ENCODE results near the gene LGR5.
"Not testable (repeated sequence)": the region's sequence is repeated elsewhere in the genome, so short reads cannot be mapped to it uniquely, and the experiment has no call there.

LGR5 gene

DNA sequence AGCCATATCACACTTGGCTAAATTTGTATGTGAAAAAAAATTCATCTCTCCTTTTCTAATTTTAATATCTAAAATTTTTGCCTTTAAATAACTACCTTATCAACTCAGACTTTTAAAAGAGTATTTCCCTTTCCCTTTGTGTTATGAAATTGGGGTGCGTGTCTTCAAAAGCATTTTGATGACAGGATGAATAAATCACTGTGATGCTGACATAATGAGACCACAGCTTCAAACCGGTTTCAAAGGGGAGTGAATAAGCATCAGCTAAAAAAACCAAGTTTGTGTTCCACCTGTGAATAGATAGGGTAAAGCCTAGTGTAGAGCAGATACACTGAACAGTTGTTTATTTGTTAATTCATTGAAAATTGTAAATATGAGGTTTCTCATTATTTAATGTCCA, 85.0 kb downstream of the LGR5 start:
- Mint-ChIP-seq H3K27ac (no peak overlapping the region), H3K27me3 (no peaks in the 10 kb centered on the region), H3K36me3 (ENCODE audit: low read depth) (no peaks in the 10 kb centered on the region), H3K9me3 (no peaks in the 10 kb centered on the region), H3K4me1 (ENCODE audit: low read depth) (no peaks in the 10 kb centered on the region), H3K4me3 (no peak overlapping the region)
- intact Hi-C loops (cut with micrococcal nuclease): no loop called here

DNA sequence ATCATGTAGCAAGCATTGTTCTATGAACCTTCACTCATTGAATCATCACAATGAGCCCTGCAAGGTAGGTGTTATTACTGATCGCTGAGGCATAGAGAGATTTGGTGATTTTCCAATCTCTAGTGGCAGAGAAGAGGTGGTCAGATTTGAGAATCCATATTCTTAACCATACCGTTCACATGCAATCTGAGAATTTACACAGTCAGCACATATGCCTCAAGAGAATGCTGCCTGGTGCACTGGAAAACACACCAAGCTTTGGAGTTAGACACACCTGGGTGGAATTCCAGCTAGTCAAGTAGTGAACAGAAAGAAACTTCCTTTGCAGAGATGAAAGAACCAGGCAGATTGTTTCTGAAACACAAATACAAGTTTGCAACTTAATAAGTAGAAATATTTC, 94.1 kb downstream of the LGR5 start:
- Mint-ChIP-seq H3K4me3 (no peak overlapping the region), H3K27me3 (no peaks in the 10 kb centered on the region), H3K4me1 (ENCODE audit: low read depth) (no peaks in the 10 kb centered on the region), H3K36me3 (ENCODE audit: low read depth) (no peaks in the 10 kb centered on the region), H3K27ac (no peak overlapping the region), H3K9me3 (no peaks in the 10 kb centered on the region)
- intact Hi-C loops (cut with micrococcal nuclease): no loop called here

DNA sequence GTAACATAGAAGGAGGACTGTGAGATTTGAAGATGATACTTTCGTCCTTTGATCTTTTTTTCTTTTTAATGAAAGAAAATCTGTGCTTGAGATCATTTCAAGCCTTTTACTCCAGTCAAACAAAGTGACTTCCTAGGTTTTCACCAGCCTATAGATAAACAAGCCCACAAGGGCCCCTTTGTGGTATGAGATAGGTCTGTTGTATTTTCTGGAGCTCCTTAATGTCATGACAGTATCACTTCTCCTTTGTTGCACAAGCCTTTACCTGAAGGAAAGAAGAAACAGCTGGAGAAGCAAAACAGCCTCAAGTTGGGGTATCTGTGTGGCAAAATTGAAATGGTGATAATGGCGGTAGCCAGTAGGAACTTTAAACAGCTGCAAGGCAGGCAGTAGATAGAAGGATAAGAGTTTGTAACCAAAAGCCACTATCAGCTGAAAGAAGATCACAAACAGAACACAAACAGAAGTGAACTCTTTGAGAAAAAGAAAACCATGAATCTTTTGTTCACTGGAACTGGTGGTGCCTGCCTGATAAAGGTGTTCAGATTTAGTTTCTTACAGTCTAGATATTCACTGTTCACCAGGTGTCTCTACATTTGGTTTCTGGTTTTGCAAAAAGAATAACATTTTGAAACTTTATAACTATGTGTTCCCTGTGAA, 96.8 kb downstream of the LGR5 start:
- intact Hi-C loops (cut with micrococcal nuclease): no loop called here
- Mint-ChIP-seq H3K27me3 (no peaks in the 10 kb centered on the region), H3K27ac (no peak overlapping the region), H3K36me3 (ENCODE audit: low read depth) (no peaks in the 10 kb centered on the region), H3K9me3 (no peaks in the 10 kb centered on the region), H3K4me1 (ENCODE audit: low read depth) (no peaks in the 10 kb centered on the region), H3K4me3 (no peak overlapping the region)

- no peaks in the 10 kb centered on the region for H3K36me3 Mint-ChIP-seq (ENCODE audit: low read depth)
- no peaks in the 10 kb centered on the region for H3K4me1 Mint-ChIP-seq (ENCODE audit: low read depth)
- no peaks in the 10 kb centered on the region for H3K9me3 Mint-ChIP-seq
- H3K27ac Mint-ChIP-seq: no peak overlapping the region
- intact Hi-C loops (cut with micrococcal nuclease): no loop called here
- no peaks in the 10 kb centered on the region for H3K27me3 Mint-ChIP-seq
- H3K4me3 Mint-ChIP-seq: no peak overlapping the region
These were observed 97.5 kb downstream of the LGR5 start for GRCh38 chr12:71536939-71537622.

- Mint-ChIP-seq H3K27me3 (no peaks in the 10 kb centered on the region), H3K4me1 (ENCODE audit: low read depth) (no peaks in the 10 kb centered on the region), H3K4me3 (no peak overlapping the region), H3K9me3 (no peaks in the 10 kb centered on the region), H3K36me3 (ENCODE audit: low read depth) (no peaks in the 10 kb centered on the region), H3K27ac (no peak overlapping the region)
- intact Hi-C loops (cut with micrococcal nuclease): no loop called here
These were observed 99.2 kb downstream of the LGR5 start for GRCh38 chr12:71538807-71539206.

DNA sequence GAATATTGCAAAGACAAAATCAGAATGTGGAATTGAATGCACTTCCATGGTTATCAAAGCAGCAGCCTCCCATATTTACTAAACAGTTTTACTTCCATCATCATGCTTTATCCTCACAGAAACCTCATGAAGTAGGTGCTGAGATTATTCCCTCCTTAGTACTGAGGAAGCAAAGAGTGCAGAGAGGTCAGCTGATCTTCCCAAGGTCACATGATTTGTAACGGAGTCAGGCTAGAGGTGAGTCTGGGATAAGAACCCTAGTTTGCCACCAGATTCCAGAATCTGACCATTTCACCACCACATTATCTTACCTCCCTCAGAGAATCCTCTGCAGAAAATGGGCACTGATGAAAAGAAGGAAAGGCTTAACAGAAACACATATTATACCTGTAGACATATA, 102.0 kb downstream of the LGR5 start:
- Mint-ChIP-seq H3K9me3 (no peaks in the 10 kb centered on the region), H3K27ac (no peak overlapping the region), H3K4me1 (ENCODE audit: low read depth) (no peaks in the 10 kb centered on the region), H3K27me3 (no peaks in the 10 kb centered on the region), H3K36me3 (ENCODE audit: low read depth) (no peaks in the 10 kb centered on the region), H3K4me3 (no peak overlapping the region)
- intact Hi-C loops (cut with micrococcal nuclease): no loop called here

DNA sequence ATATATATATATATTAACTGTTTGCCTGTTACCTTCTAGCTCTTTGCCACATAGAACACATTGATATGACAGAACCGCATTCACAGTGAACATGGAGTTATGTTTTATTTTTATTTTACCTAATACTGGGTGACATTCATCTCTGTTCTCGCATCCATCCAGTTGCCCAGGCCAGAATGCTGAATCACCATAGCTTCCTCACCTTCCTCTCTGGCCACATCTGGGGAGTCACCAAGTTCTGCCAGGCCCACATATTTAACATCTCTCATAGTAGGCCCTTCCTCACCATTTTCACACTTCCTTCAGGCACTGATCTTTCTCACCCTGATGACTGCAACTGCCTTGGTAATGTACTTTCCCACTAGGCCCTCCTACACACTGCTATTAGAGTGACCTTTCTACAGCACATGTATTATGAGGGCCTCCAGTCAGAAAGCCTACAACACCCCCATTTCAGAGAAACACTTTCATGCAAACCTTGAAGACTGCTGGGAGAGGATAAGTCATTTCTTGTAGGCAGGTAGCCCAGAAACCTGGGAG, 106.8 kb downstream of the LGR5 start:
- H3K4me3 Mint-ChIP-seq: no peak overlapping the region
- no peak overlapping the region for H3K27ac Mint-ChIP-seq
- no peaks in the 10 kb centered on the region for H3K36me3 Mint-ChIP-seq (ENCODE audit: low read depth)
- no peaks in the 10 kb centered on the region for H3K4me1 Mint-ChIP-seq (ENCODE audit: low read depth)
- H3K27me3 Mint-ChIP-seq: no peaks in the 10 kb centered on the region
- no peaks in the 10 kb centered on the region for H3K9me3 Mint-ChIP-seq
- intact Hi-C loops (cut with micrococcal nuclease): no loop called here

DNA sequence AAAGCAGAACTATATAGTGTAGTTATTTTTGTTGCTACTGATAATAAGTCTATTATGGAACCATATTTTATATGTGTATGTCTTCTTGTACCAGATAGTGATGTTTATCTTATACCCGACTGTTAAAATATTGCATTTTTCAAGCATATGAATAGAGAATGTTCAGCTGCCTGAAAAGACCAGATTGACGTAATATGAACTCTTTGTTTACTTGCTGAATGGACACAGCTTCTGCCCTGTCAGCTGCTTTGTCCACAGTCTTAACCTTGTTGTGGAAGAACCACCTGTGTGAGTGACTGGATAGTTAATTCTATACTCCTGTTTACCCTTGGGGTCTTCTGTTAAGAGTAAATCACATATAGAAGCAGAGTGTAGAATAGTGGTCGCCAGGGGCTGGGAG, 109.3 kb downstream of the LGR5 start:
- Mint-ChIP-seq H3K4me1 (ENCODE audit: low read depth) (no peaks in the 10 kb centered on the region), H3K36me3 (ENCODE audit: low read depth) (no peaks in the 10 kb centered on the region), H3K27me3 (no peaks in the 10 kb centered on the region), H3K27ac (no peak overlapping the region), H3K4me3 (no peak overlapping the region), H3K9me3 (no peaks in the 10 kb centered on the region)
- intact Hi-C loops (cut with micrococcal nuclease): no loop called here

DNA sequence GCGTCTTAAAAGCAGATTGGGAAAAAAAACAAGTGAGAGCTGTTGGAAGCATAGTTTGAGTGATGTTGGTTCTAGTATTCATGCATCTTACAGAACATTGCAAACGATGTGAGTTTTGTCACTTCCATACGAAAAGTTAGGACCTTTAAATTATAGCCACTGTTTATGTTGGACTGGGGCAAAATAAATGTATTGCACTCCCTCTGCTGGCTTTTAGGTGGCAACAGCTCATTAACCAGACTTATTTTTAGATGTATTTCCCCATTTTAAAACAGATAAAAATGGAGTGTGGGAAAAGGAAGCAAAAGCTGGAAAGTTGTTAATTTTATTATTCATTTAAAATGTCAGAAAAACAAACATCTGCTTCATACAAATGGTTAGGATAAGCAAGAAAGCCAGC, 111.9 kb downstream of the LGR5 start:
- intact Hi-C loops (cut with micrococcal nuclease): loop anchor here (5.0 kb wide), 1 partner anchor 134 kb away; no protein-coding TSS in a partner anchor
- no peak overlapping the region for H3K4me3 Mint-ChIP-seq
- H3K4me1 Mint-ChIP-seq (ENCODE audit: low read depth): no peaks in the 10 kb centered on the region
- no peaks in the 10 kb centered on the region for H3K27me3 Mint-ChIP-seq
- H3K36me3 Mint-ChIP-seq (ENCODE audit: low read depth): no peaks in the 10 kb centered on the region
- H3K9me3 Mint-ChIP-seq: no peaks in the 10 kb centered on the region
- H3K27ac Mint-ChIP-seq: no peak overlapping the region

GRCh38 chr12:71552728-71553501, 113.3 kb downstream of the LGR5 start:
- intact Hi-C loops (cut with micrococcal nuclease): loop anchor here (5.0 kb wide), 1 partner anchor 136 kb away; no protein-coding TSS in a partner anchor
- Mint-ChIP-seq H3K27ac (no peak overlapping the region), H3K36me3 (ENCODE audit: low read depth) (no peaks in the 10 kb centered on the region)

GRCh38 chr12:71555191-71555590, 115.6 kb downstream of the LGR5 start:
- Mint-ChIP-seq H3K36me3 (ENCODE audit: low read depth) (no peaks in the 10 kb centered on the region), H3K27ac (no peak overlapping the region), H3K27me3 (no peaks in the 10 kb centered on the region), H3K4me3 (no peak overlapping the region), H3K4me1 (ENCODE audit: low read depth) (no peaks in the 10 kb centered on the region), H3K9me3 (no peaks in the 10 kb centered on the region)
- intact Hi-C loops (cut with micrococcal nuclease): no loop called here

More at GRCh38 chr12:71552728-71553501, 113.3 kb downstream of the LGR5 start:
- Mint-ChIP-seq H3K27me3 (no peaks in the 10 kb centered on the region), H3K4me1 (ENCODE audit: low read depth) (no peaks in the 10 kb centered on the region), H3K4me3 (no peak overlapping the region), H3K9me3 (no peaks in the 10 kb centered on the region)

DNA sequence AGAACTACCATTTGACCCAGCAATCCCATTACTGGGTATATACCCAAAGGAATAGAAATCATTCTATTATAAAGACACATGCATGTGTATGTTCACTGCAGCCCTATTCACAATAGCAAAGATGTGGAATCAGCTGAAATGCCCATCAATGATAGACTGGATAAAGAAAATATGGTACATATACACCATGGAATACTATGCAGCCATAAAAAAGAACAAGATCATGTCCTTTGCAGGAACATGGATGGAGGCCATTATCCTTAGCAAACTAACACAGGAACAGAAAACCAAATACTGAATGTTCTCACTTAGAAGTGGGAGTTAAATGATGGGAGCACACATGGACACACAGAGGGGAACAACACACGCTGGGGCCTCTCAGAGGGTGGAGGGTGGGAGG, 116.2 kb downstream of the LGR5 start:
- H3K4me3 Mint-ChIP-seq; H3K36me3 Mint-ChIP-seq (ENCODE audit: low read depth); intact Hi-C loops (cut with micrococcal nuclease); H3K27ac Mint-ChIP-seq; H3K27me3 Mint-ChIP-seq; H3K9me3 Mint-ChIP-seq; H3K4me1 Mint-ChIP-seq (ENCODE audit: low read depth): not testable (repeated sequence)

- intact Hi-C loops (cut with micrococcal nuclease): no loop called here
- no peaks in the 10 kb centered on the region for H3K36me3 Mint-ChIP-seq (ENCODE audit: low read depth)
- no peaks in the 10 kb centered on the region for H3K9me3 Mint-ChIP-seq
- no peak overlapping the region for H3K27ac Mint-ChIP-seq
- no peaks in the 10 kb centered on the region for H3K27me3 Mint-ChIP-seq
- H3K4me3 Mint-ChIP-seq: no peak overlapping the region
- H3K4me1 Mint-ChIP-seq (ENCODE audit: low read depth): no peaks in the 10 kb centered on the region
These were observed 116.8 kb downstream of the LGR5 start for GRCh38 chr12:71556448-71556847.

GRCh38 chr12:71556875-71557274, 117.3 kb downstream of the LGR5 start:
- Mint-ChIP-seq H3K27ac (no peak overlapping the region), H3K9me3 (no peaks in the 10 kb centered on the region), H3K4me3 (no peak overlapping the region), H3K4me1 (ENCODE audit: low read depth) (no peaks in the 10 kb centered on the region), H3K36me3 (ENCODE audit: low read depth) (no peaks in the 10 kb centered on the region), H3K27me3 (no peaks in the 10 kb centered on the region)
- intact Hi-C loops (cut with micrococcal nuclease): no loop called here

Data from dendritic cell treated with granulocyte-macrophage colony-stimulating factor and Interleukin-4, amounts not matched to agents 40 ng/mL and 50 ng/mL, for 4 days (primary cell).